NCI-H2107 treated with DMSO at 0.1 percent for 48 hours (cell line): ENCODE results near the gene MRPL58.
A peak's percentile ranks its signal among the peaks of the same experiment; 100 is the strongest.
"Not testable (repeated sequence)": the region's sequence is repeated elsewhere in the genome, so short reads cannot be mapped to it uniquely, and the experiment has no call there.

Source experiments
- DNase-seq: peaks from one replicate; lab custom pipeline; 2025; ENCODE audit not compliant: unreplicated experiment; lab: John Stamatoyannopoulos, UW

MRPL58 gene

DNA sequence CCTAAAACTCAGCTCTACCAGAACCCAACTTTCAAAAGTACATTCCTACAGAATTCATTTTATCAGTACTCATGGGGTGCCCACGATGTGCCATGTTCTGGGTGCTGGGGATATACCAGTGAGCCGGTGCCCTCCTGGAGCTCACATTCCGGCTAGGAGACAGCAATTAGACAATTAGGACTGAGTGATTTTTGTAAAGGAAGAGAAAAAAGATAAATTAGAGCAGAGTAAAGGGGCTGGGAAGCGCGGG lies 449 bp upstream of the MRPL58 start:
- DNase-seq = no peak

DNA sequence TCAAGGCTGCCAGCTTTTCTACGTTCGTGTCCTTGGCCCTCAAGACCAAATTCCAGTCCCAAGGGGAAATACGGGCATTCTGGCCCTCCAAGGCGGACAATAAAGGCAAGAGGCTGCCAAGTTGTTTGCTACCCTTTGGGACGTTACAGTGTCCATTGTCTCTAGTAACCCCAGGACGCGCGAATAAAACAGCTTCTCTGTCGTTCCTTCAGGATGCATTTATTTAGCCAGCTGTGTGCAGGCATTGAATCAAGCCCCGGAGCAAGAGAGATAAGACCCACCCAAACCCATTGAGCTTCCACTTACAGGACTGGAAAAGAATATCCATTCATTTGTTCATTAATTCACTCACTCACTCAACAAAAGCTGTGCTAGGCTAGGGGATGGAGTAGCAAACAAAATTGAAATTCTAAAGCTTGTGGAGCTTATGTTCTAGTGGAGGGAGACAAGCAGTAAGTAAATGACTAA lies 656 bp downstream of the MRPL58 start:
- no peak for DNase-seq

DNA sequence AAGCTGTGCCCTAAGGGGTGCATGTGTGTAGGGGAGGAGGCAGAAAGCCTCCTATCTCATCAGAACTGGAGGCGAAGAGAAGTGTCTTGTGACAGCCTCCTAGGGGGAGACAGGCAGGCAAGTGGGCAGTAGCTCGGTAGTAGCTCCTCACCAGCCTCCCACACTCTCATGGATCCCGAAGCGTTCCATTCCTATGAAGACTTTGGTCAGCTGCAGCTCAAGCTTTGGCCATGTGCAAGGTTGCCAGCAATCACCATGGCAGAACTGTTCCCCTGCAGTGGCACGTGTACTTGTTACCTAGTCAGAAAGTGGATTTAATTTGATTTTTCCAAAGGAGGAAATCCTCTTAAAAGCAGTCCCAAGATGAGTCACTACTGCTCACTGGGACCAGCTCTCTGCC lies 6.7 kb downstream of the MRPL58 start:
- DNase-seq = no peak

DNA sequence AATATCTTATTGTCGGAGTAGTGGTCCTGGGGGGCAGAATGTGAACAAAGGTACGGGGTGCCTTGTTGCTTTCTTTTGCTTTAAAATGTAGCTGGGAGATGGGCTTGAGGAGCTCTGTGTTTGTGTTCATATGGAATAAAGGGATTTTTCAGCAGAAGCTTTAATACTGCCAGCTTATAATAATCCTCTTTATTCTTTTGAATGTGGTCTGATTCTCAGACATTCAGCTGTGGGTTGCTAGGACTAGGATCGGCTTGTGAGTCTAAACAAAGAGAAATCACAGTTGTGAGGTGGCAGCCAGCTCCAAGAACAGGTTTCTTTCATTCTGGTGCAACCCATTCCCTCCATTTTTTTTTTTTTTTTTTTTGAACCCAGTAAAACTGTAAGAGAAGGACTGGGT lies 7.2 kb downstream of the MRPL58 start:
- no peak for DNase-seq

DNA sequence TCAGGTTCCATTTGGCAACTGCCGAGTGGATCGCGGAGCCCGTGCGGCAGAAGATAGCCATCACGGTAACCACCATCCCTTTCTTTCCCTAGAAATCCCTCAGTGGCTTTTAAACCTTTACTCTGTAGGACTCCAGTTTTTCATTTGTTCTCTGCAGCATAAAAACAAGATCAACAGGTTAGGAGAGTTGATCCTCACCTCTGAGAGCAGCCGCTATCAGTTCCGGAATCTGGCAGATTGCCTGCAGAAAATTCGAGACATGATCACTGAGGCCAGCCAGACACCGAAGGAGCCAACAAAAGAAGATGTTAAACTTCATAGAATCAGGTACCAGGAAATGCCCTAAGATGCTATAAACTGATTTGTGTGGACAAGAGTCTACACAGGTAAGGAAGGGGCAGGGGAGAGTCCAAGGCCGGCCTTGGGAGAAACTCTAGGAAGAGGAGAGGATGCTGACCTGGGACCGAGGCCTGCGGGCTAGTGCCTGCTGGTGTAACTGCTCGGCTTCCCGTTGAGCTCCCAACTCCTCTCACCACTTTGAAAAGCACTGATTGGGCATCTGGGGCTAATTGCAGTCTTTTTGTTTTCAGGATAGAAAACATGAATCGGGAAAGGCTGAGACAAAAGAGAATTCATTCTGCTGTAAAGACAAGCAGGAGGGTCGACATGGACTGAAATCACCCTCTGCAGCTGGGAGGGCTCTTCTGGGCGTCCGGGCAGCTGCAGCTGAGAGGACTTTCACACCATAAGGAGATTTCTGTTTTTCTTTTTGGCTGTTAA lies 8.1 kb downstream of the MRPL58 start:
- no peak for DNase-seq

DNA sequence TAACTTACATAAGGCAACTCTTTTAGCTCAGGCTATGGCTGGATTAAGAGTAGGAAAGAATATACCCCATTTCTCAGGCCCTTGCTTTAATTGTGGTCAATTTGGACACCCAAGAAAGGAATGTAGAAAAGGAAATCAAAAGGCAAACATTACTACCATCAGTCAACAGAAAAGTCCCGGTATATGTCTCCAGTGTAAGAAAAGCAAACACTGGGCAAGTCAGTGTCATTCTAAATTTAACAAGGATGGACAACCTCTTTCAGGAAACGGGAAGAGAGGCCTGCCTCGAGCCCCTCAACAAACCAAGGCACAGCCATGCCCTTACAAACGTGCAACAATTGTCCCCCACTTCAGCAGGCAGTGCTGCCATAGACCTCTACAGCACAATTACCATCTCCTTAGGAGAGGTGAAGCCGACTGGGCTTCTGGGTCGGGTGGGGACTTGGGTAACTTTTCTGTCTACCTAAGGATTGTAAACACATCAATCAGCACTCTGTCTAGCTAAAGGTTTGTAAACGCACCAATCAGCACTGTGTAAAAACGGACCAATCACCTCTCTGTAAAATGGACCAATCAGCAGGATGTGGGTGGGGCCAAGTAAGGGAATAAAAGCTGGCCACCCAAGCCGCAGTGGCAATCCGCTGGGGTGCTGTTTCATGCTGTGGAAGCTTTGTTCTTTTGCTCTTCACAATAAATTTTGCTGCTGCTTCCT lies 12.4 kb downstream of the MRPL58 start:
- DNase-seq = no peak

DNA sequence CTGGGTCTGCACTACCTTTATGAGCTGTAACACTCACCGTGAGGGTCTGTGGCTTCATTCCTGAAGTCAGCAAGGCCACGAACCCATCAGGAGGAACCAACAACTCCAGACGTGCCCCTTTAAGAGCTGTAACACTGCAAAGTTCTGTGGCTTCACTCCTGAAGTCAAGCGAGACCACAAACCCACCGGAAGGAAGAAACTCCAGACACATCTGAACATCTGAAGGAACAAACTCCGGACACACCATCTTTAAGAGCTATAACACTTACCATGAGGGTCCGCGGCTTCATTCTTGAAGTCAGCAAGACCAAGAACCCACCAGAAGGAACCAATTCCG lies 12.9 kb downstream of the MRPL58 start:
- DNase-seq = not testable (repeated sequence)

DNA sequence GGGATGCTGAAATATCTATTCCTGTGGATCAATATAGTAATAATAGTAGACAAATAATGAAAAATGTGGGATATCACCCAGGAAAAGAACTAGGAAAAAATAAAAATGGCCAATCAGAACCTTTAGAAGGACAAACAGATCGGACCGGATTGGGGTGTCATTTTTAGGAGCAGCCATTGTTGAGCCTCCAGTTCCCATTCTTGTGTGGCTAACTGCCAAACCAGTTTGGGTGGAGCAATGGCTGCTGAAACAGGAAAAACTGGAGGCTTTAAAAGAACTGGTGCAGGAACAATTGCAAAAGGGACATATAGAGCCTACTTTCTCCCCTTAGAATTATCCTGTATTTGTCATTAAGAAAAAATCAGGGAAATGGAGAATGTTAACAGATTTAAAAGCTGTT lies 14.2 kb downstream of the MRPL58 start:
- DNase-seq = not testable (repeated sequence)

DNA sequence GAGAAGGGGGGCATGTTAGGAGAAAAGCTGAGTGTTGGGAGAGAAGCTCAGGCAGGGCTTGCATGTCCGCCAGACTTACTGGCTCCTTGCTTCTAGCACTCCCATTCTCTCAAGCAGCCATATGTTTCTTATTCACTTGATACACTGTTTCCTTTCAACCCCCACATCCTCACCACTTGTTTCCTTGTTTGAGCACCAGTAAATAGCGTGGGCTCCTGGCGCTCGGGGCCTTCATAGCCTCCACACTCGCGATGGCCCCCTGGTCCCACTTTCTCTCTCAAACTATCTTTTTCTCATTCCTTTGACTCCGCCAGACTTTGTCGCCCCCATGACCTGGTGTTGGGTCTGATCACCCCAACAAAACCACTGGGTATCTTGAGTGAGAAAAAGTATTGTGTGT lies 17.7 kb downstream of the MRPL58 start:
- DNase-seq = no peak

DNA sequence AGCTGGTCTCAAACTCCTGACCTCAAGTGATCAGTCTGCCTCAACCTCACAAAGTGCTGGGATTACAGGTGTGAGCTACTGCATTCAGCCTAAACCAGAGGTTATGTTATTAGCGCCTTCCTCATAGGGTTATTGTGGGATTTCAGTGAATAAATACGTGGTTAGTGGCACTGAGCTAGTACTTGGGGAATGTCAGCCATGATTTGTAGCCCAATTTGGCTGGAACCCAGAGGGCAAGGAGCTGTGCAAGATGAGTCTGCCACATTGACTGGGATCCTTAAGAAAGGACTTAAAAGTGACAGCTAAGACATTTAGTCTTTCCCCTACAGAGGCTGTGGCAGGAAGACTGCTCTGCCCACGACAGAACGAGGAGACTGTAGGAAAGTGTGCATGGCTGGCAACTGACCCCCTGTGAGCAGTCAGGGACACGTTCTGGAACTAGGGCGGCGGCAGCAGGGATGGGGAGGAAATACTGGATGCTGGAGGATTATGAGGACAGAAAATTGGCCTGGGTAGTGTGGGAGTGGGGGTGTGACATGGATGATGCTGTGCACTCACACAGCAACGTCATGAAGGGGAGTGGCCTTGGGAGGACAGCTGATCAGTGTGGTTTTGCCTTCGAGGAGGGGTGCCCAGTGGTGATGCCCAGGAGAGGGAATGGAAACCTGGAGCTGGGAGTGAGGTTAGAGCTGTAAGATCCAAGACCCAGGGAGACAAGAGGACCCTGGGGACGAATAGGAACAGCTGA lies 19.7 kb downstream of the MRPL58 start:
- DNase-seq = peak; percentile 82

DNA sequence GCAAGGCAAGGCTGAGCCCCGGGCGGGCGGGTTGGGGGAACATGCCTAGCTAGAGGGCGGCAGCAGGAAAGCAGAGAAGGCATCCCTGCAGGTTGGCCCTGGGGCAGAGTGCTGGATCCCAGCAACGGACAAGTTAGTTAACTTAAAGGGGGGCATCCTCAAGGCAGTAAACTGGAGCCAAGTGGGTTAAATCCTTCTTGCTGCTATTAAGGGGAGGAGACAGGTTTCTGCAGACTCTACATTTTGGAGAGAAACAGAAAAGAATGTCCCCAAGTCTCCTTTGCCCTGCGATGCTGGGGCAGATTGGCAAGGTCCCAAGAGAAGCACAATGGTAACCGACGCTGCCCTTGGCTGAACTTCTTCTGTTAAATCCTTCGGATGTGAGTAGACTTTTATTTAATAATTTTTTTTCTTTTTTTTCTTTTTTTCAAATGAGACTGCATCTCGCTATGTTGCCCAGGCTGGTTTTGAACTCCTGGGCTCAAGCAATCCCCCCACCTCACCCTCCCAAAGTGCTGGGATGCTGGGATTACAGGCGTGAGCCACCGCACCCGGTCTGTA lies 20.3 kb downstream of the MRPL58 start:
- DNase-seq = no peak

DNA sequence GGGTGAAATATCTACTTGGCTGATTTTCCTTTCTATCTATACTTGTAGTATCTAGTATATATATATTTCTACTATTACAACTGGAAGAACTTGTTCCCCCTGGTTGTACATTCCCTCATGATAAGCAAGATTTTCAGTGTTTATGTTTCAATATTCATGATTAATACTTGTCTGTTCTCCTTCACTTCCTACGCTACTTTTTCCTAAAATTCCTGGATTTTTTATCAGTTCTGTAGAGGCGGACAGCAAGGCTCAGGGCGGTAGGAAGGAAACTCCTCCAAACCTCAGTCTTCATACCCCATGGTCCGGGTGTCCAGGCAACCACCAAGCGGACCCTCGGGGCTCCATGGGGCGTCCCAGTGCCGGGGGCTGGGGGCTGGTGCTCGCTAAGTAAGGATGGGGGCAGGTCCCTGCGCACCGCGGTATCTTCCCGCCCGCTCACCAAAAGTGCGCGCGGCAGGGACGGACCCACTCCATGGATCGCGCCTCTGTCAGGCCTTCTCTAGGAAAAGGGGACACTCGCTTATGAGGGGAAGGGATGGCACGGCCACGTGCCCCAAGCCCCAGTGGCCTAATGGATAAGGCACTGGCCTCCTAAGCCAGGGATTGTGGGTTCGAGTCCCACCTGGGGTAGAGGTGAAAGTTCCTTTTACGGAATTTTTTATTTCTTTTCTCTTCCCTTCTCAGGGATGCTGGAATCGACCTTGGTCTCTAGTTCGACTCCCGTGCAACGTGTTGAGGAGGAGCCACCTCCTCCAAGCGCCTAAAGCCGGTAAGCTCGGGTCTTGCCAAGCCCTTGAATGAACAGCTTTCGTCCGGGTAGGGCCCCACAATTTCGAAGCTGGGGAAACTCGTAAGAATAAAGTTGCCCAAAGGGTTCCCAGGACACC lies 21.1 kb downstream of the MRPL58 start:
- DNase-seq = peak; percentile 62

DNA sequence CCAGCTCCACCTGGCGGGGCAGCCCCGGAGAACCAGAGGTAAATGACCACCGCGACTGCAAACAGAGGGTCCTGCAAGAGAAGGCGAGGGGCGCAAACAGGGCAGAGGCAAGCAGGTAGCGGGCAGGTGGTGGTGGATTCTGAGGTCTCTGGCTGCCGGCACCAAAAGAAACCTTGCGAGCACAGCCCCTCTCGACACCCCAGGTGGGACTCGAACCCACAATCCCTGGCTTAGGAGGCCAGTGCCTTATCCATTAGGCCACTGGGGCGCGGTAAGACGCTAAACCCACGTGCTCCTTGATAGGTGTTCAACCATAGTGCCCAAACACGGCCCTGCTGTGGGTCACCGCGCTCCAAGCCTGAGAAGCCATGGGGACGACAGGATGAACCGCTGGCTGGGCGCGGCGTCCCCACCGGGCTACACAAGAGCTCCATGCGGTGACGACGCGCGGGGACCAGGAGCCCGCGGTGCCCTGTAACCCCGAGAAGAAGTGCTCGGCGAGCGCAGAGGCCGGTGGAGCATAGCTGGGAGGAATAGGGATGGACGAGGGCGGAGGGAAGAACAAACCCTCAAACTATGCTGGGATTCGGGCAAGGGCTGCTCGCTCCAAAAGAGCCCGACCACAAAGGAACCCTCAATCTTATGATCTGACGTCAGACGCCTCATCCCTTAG lies 21.9 kb downstream of the MRPL58 start:
- peak; percentile 72 for DNase-seq

DNA sequence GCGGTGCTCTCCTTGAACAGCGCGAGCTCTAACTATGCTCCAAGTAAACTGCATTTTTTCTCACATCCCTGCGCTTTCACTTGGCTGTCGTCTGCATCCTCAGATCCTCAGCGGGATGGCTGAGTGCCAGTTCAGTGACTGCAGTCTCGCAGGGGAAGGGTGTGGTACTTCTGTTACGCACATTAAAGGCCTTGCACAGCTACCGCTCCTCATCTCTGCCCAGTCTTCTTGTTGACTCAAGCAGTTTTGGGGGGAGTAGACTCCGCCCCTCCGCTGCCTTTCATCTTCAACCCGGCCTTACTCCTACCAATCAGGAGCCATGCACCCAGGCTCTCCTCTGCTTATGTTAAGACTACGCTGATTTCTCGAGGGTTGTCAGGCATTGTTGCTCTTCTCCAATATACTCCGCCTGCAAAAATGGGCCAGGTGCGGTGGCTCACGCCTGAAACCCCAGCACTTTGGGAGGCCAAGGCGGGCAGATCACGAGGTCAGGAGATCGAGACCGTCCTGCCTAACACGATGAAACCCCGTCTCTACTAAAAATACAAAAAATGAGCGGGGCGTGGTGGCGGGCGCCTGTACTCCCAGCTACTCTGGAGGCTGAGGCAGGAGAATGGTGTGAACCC lies 24.3 kb downstream of the MRPL58 start:
- DNase-seq = peak; percentile 5

DNA sequence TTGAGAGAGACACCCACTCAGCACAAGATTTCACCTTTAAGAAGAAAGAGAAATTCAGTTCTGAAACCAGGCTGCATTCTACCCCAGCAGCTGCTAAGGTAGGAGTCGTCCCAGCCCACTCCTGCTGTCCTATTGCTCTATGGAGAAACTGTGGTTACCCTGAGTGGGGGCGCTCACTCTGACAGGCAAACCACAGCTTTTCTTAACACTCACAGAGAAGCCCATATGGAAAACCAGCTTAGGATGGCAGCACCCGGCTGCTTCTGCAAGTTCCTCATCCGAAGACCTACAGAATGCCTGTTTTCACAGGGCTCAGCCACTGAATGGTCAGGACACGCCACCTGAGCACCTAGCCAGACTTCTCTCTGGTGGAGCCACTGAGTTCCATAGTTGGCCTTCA lies 26.8 kb downstream of the MRPL58 start:
- DNase-seq = no peak

DNA sequence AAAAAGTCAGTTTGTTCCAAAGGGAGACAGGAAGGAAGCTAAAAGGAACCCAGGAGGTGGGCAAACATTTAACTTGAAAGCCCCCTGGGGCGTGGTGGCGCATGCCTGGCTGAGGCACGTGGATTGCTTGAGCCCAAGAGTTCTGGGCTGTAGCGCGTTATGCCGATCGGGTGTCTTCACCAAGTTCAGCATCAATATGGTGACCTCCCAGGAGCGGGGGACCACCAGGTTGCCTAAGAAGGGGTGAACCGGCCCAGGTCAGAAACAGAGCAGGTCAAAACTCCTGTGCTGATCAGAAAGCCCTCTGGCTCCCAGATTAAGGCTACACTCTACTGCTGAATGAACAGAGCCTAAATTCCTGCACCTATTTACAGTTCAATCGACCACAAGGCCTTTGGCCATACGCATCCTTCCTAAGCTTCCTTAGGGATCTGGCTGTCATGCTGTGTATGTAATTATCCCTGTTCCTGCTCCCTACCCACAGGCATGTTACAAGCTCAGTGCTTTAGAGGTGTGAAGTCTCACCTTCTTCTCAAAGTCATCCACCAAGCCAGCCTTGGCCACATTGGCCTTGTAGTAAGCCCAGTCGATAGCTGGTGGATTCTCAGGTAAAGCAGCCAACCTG lies 29.3 kb downstream of the MRPL58 start:
- DNase-seq = no peak

DNA sequence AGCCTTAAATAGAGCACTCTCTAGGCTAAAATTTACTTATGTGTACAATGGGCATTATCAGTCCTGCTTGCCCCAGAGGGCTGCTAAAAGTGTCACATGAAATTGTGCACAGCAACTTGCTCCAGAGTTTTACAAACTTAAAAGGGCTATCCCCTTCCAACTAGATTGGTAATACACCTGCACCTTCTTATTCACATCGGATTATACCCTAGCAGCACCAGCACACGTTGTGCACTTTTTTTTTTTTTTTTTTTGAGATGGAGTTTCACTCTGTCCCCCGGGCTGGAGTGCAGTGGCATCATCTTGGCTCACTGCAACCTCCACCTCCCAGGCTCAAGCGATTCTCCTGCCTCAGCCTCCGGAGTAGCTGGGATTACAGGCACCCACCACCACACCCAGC lies 31.3 kb downstream of the MRPL58 start:
- DNase-seq = not testable (repeated sequence)

DNA sequence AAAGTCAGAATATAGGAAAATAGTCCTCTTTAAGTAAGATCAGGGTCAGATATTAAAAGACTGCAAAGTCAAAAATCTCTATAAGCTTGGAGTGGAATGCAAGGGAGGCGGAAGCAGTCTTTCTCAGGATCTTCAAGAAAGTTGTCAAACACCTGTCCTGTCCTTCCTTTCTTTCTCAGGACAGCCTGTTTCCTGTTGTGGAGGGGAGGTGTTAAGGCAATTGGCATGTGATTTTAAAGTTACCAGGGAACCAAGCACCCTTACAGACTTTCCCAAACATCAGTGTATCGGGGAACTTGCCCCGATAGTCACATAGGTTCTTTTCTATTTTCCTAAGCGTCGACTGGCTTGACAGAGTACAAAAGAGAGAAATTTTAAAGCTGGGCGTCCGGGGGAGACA lies 32.2 kb downstream of the MRPL58 start:
- no peak for DNase-seq

DNA sequence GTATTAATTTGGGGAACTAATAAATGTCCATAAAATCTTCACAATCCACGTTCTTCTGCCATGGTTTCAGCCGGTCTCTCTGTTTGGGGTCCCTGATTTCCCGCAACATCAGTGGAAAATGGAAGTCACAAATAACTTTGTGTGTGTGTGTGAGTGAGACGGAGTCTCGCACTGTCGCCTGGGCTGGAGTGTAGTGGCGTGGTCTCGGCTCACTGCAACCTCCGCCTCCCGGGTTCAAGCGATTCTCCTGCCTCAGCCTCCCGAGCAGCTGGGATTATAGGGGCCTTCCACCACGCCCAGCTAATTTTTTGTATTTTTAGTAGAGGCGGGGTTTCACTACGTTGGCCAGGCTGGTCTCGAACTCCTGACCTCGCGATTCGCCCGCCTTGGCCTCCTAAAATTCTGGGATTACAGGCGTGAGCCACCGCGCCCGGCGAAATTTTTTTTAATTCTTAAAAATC lies 33.5 kb downstream of the MRPL58 start:
- not testable (repeated sequence) for DNase-seq
